Neural progenitor cell (in vitro differentiated cells): Measurements from ENCODE around the gene DHH.

Experiments
- CTCF ChIP-seq: fragments of 200-600 bp; sonication (generic); IDR thresholded peaks from 2 replicates; pipeline ENCODE4 v1.5.1; 2017; ENCODE audit warnings: antibody characterized with exemption, mild to moderate bottlenecking
- EZH2 ChIP-seq: fragments of 200-600 bp; sonication (generic); IDR thresholded peaks from 2 replicates; pipeline ENCODE4 v1.6.1; 2017; ENCODE audit warnings: antibody characterized with exemption, mild to moderate bottlenecking, moderate library complexity
- EZH2phosphoT487 ChIP-seq: fragments of 200-600 bp; sonication (generic); IDR thresholded peaks from 2 replicates; pipeline ENCODE4 v1.6.1; 2017; ENCODE audit warnings: antibody characterized with exemption

- TF ChIP-seq CTCF (no peak), EZH2 (no peak), EZH2phosphoT487 (no peak)
Measured at GRCh38 chr12:49138999-49139398, 44.4 kb upstream of the DHH start.
